ENCODE data around the gene FGF18.
"Not testable (repeated sequence)": the region's sequence is repeated elsewhere in the genome, so short reads cannot be mapped to it uniquely, and the experiment has no call there.

Gene FGF18

GRCh38 chr5:171400169-171400568 is 19.3 kb upstream of the FGF18 start:
- H3K4me3 ChIP-seq (IDR thresholded peaks at IDR 0.05; ENCODE audit: insufficient read depth, low read depth, low read length): no peak overlapping the region
- H3K9ac ChIP-seq: no peak overlapping the region
- TF ChIP-seq CTCF (conservative IDR thresholded peaks at IDR 0.05; ENCODE audit: low read depth, low read length): no peak
- H2AFZ ChIP-seq (ENCODE audit: low read depth): no peak overlapping the region
- H4K20me1 ChIP-seq (ENCODE audit: insufficient read depth): peaks cover 71% of the 10 kb centered on the region
- H3K79me2 ChIP-seq (ENCODE audit: insufficient read depth, low read depth): peaks cover 70% of the 10 kb centered on the region
- peaks cover 48% of the 10 kb centered on the region for H3K4me1 ChIP-seq (ENCODE audit: low read depth, poor library complexity, severe bottlenecking)
- H3K4me2 ChIP-seq: no peak overlapping the region
- H3K36me3 ChIP-seq (ENCODE audit: insufficient read depth): peaks cover 11% of the 10 kb centered on the region; the same call in 1 of the 2 replicates
- no peaks in the 10 kb centered on the region for H3K27me3 ChIP-seq (ENCODE audit: insufficient read depth, low read depth)
- no peak overlapping the region for H3K27ac ChIP-seq

GRCh38 chr5:171401167-171401947 is 18.1 kb upstream of the FGF18 start:
- no peak for TF ChIP-seq CTCF (conservative IDR thresholded peaks at IDR 0.05; ENCODE audit: low read depth, low read length)
- Histone ChIP-seq H4K20me1 (ENCODE audit: insufficient read depth) (peaks cover 70% of the 10 kb centered on the region), H3K4me1 (ENCODE audit: low read depth, poor library complexity, severe bottlenecking) (peaks cover 50% of the 10 kb centered on the region), H3K79me2 (ENCODE audit: insufficient read depth, low read depth) (peaks cover 70% of the 10 kb centered on the region), H3K9ac (no peak overlapping the region), H3K36me3 (ENCODE audit: insufficient read depth) (peaks cover 17% of the 10 kb centered on the region; the same call in 1 of the 2 replicates), H3K27ac (no peak overlapping the region), H3K27me3 (ENCODE audit: insufficient read depth, low read depth) (no peaks in the 10 kb centered on the region), H2AFZ (ENCODE audit: low read depth) (no peak overlapping the region), H3K4me2 (no peak overlapping the region), H3K4me3 (IDR thresholded peaks at IDR 0.05; ENCODE audit: insufficient read depth, low read depth, low read length) (no peak overlapping the region)

GRCh38 chr5:171402751-171403150 is 16.7 kb upstream of the FGF18 start:
- H3K4me3 ChIP-seq (IDR thresholded peaks at IDR 0.05; ENCODE audit: insufficient read depth, low read depth, low read length); H3K27ac ChIP-seq; H3K4me2 ChIP-seq; H2AFZ ChIP-seq (ENCODE audit: low read depth); H3K9ac ChIP-seq; H3K27me3 ChIP-seq (ENCODE audit: insufficient read depth, low read depth): not testable (repeated sequence)
- H3K4me1 ChIP-seq (ENCODE audit: low read depth, poor library complexity, severe bottlenecking): peaks cover 48% of the 10 kb centered on the region
- peaks cover 68% of the 10 kb centered on the region for H3K79me2 ChIP-seq (ENCODE audit: insufficient read depth, low read depth)
- H4K20me1 ChIP-seq (ENCODE audit: insufficient read depth): peaks cover 64% of the 10 kb centered on the region
- H3K36me3 ChIP-seq (ENCODE audit: insufficient read depth): peaks cover 30% of the 10 kb centered on the region; the same call in 1 of the 2 replicates

GRCh38 chr5:171405615-171406014 is 13.8 kb upstream of the FGF18 start:
- Histone ChIP-seq H3K4me1 (ENCODE audit: low read depth, poor library complexity, severe bottlenecking) (peaks cover 42% of the 10 kb centered on the region), H4K20me1 (ENCODE audit: insufficient read depth) (peaks cover 54% of the 10 kb centered on the region), H3K27ac (no peak overlapping the region)

More at GRCh38 chr5:171405615-171406014, 13.8 kb upstream of the FGF18 start:
- Histone ChIP-seq H3K4me2 (no peak overlapping the region), H2AFZ (ENCODE audit: low read depth) (no peak overlapping the region), H3K79me2 (ENCODE audit: insufficient read depth, low read depth) (peaks cover 43% of the 10 kb centered on the region), H3K9ac (no peak overlapping the region), H3K36me3 (ENCODE audit: insufficient read depth) (peaks cover 25% of the 10 kb centered on the region; the same call in 1 of the 2 replicates), H3K4me3 (IDR thresholded peaks at IDR 0.05; ENCODE audit: insufficient read depth, low read depth, low read length) (no peak overlapping the region), H3K27me3 (ENCODE audit: insufficient read depth, low read depth) (no peaks in the 10 kb centered on the region)
- TF ChIP-seq CTCF (conservative IDR thresholded peaks at IDR 0.05; ENCODE audit: low read depth, low read length): peak; percentile 18; the same call in 1 of the 2 replicates

Measured in KMS-11 (cell line).